Adrenal gland (tissue), 5 donors: Measurements from ENCODE around the gene FBLN1.

Source experiments
- POLR2A ChIP-seq, 2 donors: fragments of 450-650 bp; IDR thresholded peaks; one replicate each; pipeline ENCODE4 v1.6.1; 2017; ENCODE audit warnings: antibody characterized with exemption in 2 of 2, mild to moderate bottlenecking in 2 of 2, moderate library complexity in 1 of 2
- TF ChIP-seq, protein P1 (sequence below), 6 experiments: fragments of 450-650 bp in 4 of 6; fragments of 200-600 bp in 2 of 6; sonication (generic) in 1 of 6; IDR thresholded peaks; 1 replicate in 5 of 6; 2 replicates in 1 of 6; pipeline versions ENCODE4 v1.5.1 to v1.8.0; 2016 to 2021; ENCODE audit warnings: antibody characterized with exemption in 6 of 6, mild to moderate bottlenecking in 2 of 6, moderate library complexity in 1 of 6
- donor health status: DM: no; HTN: no; CAD: no.

DNA sequence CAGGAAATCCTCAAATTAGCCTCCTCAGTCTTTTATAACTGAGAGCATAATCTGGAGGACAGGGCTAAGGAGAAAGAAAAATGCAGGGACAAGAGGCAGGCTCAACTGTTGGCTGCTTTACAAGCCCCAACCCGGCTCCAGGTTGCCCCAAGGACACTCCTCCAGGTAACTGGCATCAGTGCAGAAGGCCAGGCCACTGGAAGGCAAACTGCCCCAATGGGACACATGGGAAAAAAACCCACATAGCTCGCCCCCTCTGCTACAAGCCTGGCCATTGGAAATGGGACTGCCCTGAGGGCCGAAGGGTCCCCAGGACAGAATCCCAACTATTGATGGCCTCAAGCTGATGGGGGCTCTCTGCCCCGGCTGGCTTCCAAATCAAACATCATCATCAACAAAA, 17.9 kb upstream of the FBLN1 start:
- no peak for TF ChIP-seq POLR2A (IDR thresholded peaks at IDR 0.05)
- TF ChIP-seq, protein P1, sequence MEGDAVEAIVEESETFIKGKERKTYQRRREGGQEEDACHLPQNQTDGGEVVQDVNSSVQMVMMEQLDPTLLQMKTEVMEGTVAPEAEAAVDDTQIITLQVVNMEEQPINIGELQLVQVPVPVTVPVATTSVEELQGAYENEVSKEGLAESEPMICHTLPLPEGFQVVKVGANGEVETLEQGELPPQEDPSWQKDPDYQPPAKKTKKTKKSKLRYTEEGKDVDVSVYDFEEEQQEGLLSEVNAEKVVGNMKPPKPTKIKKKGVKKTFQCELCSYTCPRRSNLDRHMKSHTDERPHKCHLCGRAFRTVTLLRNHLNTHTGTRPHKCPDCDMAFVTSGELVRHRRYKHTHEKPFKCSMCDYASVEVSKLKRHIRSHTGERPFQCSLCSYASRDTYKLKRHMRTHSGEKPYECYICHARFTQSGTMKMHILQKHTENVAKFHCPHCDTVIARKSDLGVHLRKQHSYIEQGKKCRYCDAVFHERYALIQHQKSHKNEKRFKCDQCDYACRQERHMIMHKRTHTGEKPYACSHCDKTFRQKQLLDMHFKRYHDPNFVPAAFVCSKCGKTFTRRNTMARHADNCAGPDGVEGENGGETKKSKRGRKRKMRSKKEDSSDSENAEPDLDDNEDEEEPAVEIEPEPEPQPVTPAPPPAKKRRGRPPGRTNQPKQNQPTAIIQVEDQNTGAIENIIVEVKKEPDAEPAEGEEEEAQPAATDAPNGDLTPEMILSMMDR (IDR thresholded peaks at IDR 0.05) = no peak
